ENCODE measurements around the gene RALGAPA2.

The RALGAPA2 gene

DNA sequence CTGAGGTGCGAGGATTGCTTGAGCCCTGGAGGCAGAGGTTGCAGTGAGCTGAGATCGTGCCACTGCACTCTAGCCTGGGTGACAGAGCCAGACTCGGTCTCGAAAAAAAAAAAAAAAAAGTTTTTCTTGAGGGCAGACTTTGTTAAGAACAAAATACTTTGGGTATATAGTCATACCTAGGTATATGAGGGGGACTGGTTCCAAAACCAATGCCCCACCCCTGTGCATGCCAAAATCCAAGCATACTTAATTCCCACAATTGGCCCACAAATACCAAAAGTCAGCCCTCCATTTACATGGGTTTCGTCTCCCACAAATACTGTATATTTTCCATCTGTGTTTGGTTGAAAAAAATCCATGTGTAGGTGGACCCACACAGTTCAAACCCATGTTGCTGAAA is 224.6 kb downstream of the RALGAPA2 start:
- Histone ChIP-seq H3K79me2 (ENCODE audit: insufficient read depth, low read length) (no peaks in the 10 kb centered on the region), H4K20me1 (ENCODE audit: insufficient read depth, low read length, poor library complexity, severe bottlenecking) (no peaks in the 10 kb centered on the region), H3K36me3 (ENCODE audit: insufficient read depth, low read length) (no peaks in the 10 kb centered on the region), H3K4me3 (ENCODE audit: low read length, poor library complexity, severe bottlenecking) (no peak overlapping the region), H2AFZ (ENCODE audit: low read length) (no peak overlapping the region), H3K9me2 (replicated peaks; ENCODE audit: low read depth, low read length) (no peaks in the 10 kb centered on the region), H3K9me3 (ENCODE audit: insufficient read depth, low read depth, low read length) (no peaks in the 10 kb centered on the region), H3K4me1 (ENCODE audit: insufficient read depth, low read length, poor library complexity, severe bottlenecking) (no peaks in the 10 kb centered on the region), H3K27me3 (ENCODE audit: insufficient read depth, low read length, poor library complexity, severe bottlenecking) (no peaks in the 10 kb centered on the region), H3K4me2 (ENCODE audit: low read depth, low read length, poor library complexity, severe bottlenecking) (no peak overlapping the region), H3K9ac (ENCODE audit: low read depth, low read length, poor library complexity, severe bottlenecking) (no peak overlapping the region), H3F3A (ENCODE audit: low read depth) (no peaks in the 10 kb centered on the region)
- no peak for TF ChIP-seq CTCF (conservative IDR thresholded peaks at IDR 0.05; ENCODE audit: low read length)
- no peak for TF ChIP-seq EZH2phosphoT487 (IDR thresholded peaks at IDR 0.05; ENCODE audit: borderline replicate concordance)

DNA sequence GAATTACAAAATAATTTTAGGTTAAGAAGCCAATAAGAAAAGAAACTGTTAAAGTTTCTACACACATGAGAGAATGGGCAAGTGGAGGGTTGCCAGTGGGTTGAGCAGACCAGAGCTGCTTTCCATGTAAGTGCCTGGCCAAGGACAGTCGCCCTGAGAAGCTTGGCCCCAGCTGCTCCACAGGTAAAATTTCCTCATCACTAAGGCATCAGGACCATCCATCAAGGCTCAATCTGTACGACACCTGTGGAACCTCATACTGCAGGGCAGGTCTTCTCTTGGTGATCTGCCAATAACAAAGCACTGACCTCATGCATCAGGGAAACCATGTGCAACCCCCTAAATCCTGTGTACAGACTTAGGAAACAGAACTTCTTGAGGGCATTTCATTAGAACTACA is 229.1 kb downstream of the RALGAPA2 start:
- no peak for TF ChIP-seq CTCF (conservative IDR thresholded peaks at IDR 0.05; ENCODE audit: low read length)
- TF ChIP-seq EZH2phosphoT487 (IDR thresholded peaks at IDR 0.05; ENCODE audit: borderline replicate concordance) = no peak
- H3K27me3 ChIP-seq (ENCODE audit: insufficient read depth, low read length, poor library complexity, severe bottlenecking) = no peaks in the 10 kb centered on the region

DNA sequence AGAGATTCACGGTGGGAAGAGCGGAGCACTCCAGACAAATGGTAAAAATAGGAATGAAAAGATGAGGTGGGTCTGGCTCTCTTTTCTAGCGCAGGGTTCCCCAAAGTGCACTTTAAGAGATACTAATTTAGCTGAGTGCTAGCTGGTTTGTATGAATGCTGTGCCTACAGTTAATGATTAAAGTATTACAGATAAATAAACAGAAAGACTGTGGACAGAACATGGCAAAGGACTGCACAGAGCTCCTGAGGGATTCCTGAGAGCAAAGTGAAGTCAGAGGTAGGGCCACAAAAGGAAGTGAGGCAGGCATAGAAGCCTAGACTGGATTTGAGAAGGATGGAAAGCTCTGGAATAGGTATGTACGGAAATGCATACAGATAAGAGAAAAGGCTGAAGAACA is 230.0 kb downstream of the RALGAPA2 start:
- Histone ChIP-seq H3F3A (ENCODE audit: low read depth) (no peaks in the 10 kb centered on the region), H3K4me3 (ENCODE audit: low read length, poor library complexity, severe bottlenecking) (no peak overlapping the region), H3K9me2 (replicated peaks; ENCODE audit: low read depth, low read length) (no peaks in the 10 kb centered on the region), H2AFZ (ENCODE audit: low read length) (no peak overlapping the region), H4K20me1 (ENCODE audit: insufficient read depth, low read length, poor library complexity, severe bottlenecking) (no peaks in the 10 kb centered on the region), H3K79me2 (ENCODE audit: insufficient read depth, low read length) (no peaks in the 10 kb centered on the region), H3K27me3 (ENCODE audit: insufficient read depth, low read length, poor library complexity, severe bottlenecking) (no peaks in the 10 kb centered on the region), H3K9ac (ENCODE audit: low read depth, low read length, poor library complexity, severe bottlenecking) (no peak overlapping the region), H3K9me3 (ENCODE audit: insufficient read depth, low read depth, low read length) (no peaks in the 10 kb centered on the region), H3K4me2 (ENCODE audit: low read depth, low read length, poor library complexity, severe bottlenecking) (no peak overlapping the region), H3K4me1 (ENCODE audit: insufficient read depth, low read length, poor library complexity, severe bottlenecking) (no peaks in the 10 kb centered on the region), H3K36me3 (ENCODE audit: insufficient read depth, low read length) (no peaks in the 10 kb centered on the region)
- TF ChIP-seq CTCF (conservative IDR thresholded peaks at IDR 0.05; ENCODE audit: low read length) (no peak), EZH2phosphoT487 (IDR thresholded peaks at IDR 0.05; ENCODE audit: borderline replicate concordance) (no peak)

More for the DNA sequence above, 229.1 kb downstream of the RALGAPA2 start:
- Histone ChIP-seq H3K4me3 (ENCODE audit: low read length, poor library complexity, severe bottlenecking) (no peak overlapping the region), H3K9ac (ENCODE audit: low read depth, low read length, poor library complexity, severe bottlenecking) (no peak overlapping the region), H3F3A (ENCODE audit: low read depth) (no peaks in the 10 kb centered on the region), H3K36me3 (ENCODE audit: insufficient read depth, low read length) (no peaks in the 10 kb centered on the region), H3K9me2 (replicated peaks; ENCODE audit: low read depth, low read length) (no peaks in the 10 kb centered on the region), H3K4me1 (ENCODE audit: insufficient read depth, low read length, poor library complexity, severe bottlenecking) (no peaks in the 10 kb centered on the region), H3K9me3 (ENCODE audit: insufficient read depth, low read depth, low read length) (no peaks in the 10 kb centered on the region), H3K79me2 (ENCODE audit: insufficient read depth, low read length) (no peaks in the 10 kb centered on the region), H4K20me1 (ENCODE audit: insufficient read depth, low read length, poor library complexity, severe bottlenecking) (no peaks in the 10 kb centered on the region), H2AFZ (ENCODE audit: low read length) (no peak overlapping the region), H3K4me2 (ENCODE audit: low read depth, low read length, poor library complexity, severe bottlenecking) (no peak overlapping the region)
